ENCODE results near the gene TAMM41.
A peak's percentile ranks its signal among the peaks of the same experiment; 100 is the strongest.
"Not testable (repeated sequence)": the region's sequence is repeated elsewhere in the genome, so short reads cannot be mapped to it uniquely, and the experiment has no call there.

Gene TAMM41, protein sequence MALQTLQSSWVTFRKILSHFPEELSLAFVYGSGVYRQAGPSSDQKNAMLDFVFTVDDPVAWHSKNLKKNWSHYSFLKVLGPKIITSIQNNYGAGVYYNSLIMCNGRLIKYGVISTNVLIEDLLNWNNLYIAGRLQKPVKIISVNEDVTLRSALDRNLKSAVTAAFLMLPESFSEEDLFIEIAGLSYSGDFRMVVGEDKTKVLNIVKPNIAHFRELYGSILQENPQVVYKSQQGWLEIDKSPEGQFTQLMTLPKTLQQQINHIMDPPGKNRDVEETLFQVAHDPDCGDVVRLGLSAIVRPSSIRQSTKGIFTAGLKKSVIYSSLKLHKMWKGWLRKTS

DNA sequence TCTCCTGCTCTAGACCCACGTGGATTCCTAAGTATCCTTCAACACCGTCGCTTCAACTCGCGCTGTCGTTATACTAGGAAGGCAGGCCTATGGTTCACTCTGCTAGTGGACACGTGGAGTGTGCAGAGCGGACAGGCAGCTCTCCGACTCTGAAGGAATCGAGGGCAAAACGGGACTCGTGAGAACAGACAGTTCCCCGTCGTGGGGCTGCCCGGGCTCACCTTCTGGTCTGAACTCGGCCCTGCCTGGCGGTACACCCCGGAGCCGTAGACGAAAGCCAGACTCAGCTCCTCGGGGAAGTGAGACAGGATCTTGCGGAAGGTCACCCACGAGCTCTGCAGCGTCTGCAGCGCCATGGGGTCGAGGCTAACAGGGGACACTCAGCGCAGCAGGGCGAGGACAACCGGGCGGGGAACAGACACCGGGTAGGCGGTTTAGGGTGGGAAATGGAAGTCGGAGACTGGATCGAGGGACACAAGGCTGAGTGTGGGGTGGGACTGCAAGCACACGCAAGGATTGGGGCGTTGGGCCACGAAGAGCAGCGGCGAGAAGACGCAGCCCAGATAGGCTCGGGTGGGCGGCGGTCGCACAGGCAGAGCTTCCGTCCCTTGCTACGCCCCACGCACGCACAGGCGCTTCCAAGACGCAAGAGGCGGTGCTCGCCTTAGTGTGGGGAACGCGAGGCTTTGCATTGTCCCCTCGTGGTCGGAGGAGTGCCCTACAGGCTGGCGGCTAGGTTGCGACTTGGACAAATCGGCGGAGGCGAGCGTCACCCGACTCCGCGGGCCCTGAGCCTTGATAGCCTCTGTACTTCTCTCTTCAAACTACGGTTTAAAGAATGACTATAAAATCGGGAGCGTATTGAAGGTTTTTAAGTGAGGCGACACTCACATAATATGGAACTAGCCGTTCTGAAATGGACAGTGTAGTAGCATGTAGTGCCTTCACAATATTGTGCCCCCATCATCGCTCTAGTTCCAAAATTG, at the start of gene TAMM41:
Gene TAMM41, minus strand, starts transcription at position 605 of the 986 bp plus-strand sequence. Its CDS starts 249 bp downstream, at position 356.
- peak; percentile 89 for DNase-seq

DNA sequence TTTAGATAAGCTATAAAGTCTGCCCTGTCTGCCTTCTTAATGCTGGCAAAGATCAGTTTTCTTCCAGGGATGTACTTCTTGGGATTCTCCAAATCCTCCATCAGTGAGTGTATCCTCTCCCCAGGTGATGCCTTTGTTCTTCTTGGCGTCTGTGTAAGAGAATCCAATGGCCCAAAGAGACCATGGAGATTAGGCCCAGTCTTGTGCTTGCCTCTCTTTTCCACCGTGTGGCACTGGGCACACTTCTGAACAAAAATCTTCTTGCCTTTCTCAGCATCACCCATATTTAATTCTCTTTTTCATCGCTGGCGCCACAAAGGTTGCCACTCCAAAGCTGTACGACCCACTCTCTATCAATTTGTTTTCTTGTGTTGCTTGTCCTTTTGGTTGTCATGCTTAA, 32.2 kb upstream of the TAMM41 start:
- no peak for DNase-seq

DNA sequence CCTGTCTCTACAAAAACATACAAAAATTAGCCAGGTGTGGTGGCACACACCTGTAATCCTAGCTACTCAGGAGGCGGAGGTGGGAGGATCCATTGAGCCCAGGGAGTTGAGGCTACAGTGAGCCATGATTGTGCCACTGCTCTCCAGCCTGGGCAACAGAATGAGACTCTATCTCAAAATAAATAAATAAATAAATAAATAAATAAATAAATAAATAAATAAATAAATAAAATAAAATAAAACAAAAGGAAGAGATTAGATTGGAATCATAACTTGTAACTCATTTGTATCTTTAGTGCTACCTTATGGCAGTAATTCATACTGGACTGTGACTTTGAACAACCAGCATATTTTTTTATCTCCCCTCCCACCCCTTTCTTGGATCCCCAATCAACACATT, 28.0 kb upstream of the TAMM41 start:
- not testable (repeated sequence) for DNase-seq

DNA sequence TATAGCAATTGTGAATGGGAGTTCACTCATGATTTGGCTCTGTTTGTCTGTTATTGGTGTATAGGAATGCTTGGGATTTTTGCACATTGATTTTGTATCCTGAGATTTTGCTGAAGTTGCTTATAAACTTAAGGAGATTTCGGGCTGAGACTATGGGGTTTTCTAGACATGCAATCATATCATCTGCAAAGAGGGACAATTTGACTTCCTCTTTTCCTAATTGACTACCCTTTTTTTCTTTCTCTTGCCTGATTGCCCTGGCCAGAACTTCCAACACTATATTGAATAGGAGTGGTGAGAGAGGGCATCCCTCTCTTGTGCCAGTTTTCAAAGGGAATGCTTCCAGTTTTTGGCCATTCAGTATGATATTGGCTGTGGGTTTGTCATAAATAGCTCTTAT, 17.1 kb upstream of the TAMM41 start:
- not testable (repeated sequence) for DNase-seq

DNA sequence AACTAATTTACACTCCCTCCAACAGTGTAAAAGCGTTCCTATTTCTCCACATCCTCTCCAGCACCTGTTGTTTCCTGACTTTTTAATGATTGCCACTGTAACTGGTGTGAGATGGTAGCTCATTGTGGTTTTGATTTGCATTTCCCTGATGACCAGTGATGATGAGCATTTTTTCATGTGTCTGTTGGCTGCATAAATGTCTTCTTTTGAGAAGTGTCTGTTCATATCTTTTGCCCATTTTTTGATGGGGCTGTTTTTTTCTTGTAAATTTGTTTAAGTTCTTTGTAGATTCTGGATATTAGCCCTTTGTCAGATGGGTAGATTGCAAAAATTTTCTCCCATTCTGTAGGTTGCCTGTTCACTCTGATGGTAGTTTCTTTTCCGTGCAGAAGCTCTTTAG, 15.9 kb upstream of the TAMM41 start:
- DNase-seq = not testable (repeated sequence)

DNA sequence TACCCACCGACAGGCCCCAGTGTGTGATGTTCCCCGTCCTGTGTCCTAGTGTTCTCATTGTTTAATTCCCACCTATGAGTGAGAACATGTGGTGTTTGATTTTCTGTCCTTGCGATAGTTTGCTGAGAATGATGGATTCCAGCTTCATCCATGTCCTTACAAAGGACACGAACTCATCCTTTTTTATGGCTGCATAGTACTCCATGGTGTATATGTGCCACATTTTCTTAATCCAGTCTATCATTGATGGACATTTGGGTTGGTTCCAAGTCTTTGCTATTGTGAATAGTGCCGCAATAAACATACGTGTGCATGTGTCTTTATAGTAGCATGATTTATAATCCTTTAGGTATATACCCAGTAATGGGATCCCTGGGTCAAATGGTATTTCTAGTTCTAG, 15.5 kb upstream of the TAMM41 start:
- not testable (repeated sequence) for DNase-seq

DNA sequence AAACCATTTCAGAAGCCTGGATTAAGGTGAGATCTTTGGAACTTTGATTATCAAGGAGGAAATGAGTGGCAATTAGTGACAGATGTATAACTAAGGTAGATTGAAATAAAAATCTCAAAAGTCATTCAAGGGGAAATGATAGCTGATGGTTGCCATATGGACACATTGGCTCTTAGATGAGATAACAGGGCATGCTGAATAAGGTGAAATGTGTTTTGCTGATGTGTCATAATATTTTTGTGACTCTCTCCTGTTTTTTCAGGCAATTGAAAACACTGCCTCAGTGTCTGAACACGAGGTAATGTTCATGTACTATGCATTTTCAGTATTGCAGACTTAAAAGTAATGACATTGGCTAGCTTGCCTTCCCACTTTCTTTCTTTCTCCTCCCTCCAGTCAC, 13.5 kb upstream of the TAMM41 start:
- not testable (repeated sequence) for DNase-seq

DNA sequence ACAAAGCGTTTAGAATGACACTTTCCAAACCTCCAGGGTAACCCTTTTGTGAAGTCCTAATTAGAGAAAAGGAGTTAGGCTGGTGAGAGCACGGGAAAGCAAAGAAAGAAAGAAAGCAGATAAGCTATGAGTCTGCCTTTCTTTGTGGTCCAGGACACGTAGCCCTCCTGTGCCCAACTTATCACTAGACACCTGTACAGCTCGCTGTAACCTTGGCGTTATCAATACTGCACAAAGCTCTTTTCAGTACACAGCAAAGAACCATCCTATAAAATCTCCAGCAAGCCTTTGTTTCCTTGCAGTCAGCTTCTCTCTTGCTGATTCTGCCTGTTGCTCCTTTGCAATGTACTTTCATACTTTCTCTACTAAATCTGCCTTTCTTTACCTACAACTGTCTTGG, 6.8 kb upstream of the TAMM41 start:
- DNase-seq = no peak

DNA sequence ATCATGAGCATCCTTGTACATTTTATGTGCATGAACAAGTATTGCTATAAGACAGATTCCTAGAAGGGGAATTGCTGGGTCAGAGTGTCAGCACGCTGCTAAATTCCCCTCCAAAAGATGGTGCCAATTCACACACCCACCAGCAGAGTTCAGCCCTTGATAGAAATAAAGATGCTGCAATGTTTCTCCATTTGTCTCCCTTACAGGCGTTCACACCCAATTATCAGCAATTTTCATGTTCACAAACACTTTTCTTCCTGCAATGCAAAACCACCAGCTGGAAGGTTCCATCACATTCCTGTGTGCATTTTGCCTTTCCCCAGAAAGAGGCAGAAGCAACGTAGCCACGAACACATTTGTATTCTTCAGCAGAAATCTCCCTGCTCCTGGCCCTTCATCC, 3.3 kb upstream of the TAMM41 start:
- no peak for DNase-seq

DNA sequence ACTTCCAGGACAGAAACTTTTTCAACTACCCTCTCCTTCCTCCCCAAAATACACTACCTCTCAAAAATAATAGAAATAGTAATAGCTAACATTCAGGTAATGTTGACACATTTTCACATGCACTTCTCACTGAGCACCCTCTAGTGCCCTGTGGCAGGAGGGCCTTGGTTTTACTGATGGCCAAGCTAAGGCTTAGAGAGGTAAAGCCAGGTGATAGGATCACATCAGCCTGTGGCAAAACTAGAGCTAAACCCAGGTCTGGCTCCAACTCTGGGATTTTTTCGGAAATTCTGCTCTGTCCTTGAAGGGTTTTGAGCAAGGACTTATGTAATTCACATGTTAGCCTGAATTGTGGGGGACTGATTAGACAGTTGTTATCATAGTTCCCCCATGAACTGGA, 922 bp upstream of the TAMM41 start:
- peak; percentile 34 for DNase-seq

DNA sequence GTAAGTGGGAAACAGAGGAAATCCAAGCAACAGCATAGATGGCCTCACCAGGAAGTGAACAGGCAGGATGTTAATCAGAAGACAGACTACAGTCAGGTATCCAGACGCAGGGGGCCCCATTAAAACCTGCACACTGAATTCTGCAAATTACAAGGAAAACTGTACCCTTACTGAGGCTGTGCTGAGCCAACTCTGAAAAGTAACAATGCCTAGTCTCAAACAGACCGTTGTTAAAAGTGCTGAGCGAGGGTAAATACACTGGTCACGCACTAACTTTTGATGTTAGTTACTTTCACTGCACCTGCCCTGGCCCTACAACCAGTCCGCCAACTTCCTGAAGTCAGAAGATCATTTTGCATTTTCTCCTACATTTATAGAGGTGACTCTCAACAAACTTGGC, 1.0 kb downstream of the TAMM41 start:
- peak; percentile 14 for DNase-seq

DNA sequence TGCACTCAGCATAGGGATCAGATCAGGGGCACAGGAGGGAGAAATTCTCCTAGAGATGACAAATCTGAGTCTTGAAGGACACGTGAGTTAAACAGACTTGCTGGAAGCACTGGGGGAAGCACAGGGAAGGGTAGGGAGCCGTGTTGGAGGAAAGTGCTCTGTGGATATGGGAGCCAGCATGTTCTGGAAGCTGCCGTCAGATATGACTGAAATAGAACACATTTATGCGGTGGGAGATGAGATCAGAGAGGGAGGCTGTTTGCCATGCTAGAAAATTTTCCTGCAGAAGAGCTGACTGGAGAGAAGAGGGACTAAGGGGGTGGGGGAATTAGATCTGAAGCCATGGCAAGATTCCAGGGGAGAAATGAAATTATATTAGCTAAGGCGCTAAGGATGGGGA, 1.8 kb downstream of the TAMM41 start:
- no peak for DNase-seq

DNA sequence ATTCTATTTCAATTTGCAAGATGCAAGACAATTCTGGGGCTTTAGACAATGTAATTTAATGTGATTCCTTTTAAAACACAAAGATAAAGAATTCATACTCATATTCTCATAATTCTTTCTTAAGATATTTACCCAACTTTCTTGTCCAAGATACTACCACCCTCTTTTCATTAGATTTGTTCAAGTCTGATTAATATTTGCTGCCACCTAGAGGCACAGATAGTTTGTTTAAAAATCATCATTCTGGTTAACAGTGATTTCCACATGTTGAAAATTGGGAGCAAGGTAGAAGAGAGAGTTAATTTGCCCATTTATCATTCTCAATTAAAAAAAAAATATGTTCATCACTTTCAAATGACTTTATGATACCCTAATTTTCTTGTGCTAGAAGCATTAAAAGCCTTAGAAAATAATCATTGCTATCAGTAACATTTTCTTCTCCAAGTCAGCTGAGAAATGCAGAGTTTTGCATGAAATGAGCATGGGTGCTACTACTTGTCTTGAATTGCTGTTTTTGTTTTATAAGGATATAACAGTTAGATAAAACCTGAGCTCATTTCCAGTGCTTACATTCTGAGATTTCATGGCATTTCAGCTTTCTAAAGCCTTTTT, 11.6 kb downstream of the TAMM41 start:
- peak; percentile 30 for DNase-seq

DNA sequence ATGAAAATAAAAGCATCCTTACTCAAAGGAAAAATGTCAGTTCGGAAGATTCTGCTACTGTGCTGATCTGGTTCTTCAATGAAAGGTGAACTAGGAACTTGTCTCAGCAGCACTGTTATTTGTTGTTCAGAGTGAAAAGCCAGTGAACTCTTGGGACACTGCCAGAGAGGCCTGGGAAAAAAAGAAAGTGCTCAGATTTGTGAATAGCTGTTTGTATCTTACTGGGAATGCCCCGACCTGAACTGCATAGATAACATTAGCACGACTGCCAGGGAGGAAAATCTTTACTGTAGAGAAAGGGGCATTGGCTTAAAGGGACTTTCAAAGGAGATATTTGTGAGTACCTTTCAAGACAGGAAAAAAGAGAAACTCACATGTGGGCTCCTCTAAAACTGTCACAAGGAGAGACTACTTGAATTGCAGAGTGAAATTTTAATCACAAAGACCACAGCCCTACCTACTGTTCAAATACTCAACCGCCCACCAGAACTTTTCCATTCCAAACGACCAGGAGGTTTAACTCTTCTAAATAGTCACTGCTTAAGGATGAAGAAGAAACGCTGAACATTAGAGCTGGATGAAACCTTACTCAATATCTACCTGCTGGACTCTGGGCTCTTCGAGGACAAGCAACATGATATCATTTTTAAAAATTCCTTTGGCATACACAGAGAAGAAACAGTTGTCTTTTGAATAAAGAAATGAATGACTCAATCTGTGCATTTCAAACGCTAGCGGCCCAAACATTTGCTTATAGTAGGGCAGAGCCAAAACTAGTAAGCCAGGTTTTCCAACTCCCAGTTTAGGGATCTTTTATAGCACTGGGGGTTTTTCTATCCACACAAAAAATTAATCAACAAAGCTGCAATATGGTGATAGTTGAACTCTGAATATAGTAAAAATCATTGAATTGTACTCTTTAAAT, 13.4 kb downstream of the TAMM41 start:
- no peak for DNase-seq

DNA sequence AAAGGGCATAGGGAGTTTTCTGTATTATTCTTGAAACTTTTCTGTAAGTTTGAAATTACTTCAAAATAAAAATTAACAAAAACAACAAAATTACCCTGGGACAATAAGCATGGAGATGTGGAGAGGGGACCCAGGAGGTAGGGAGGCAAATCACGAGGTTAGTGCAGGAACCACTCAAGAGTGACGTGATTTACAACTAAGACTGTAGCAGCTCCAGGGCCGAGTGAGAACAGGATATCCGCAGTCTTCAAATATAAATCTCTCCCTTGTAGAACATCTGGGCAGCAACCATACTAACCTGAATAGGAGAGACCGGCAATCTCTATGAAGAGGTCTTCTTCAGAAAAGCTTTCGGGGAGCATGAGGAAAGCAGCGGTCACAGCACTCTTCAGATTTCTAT, 17.3 kb downstream of the TAMM41 start:
- no peak for DNase-seq

DNA sequence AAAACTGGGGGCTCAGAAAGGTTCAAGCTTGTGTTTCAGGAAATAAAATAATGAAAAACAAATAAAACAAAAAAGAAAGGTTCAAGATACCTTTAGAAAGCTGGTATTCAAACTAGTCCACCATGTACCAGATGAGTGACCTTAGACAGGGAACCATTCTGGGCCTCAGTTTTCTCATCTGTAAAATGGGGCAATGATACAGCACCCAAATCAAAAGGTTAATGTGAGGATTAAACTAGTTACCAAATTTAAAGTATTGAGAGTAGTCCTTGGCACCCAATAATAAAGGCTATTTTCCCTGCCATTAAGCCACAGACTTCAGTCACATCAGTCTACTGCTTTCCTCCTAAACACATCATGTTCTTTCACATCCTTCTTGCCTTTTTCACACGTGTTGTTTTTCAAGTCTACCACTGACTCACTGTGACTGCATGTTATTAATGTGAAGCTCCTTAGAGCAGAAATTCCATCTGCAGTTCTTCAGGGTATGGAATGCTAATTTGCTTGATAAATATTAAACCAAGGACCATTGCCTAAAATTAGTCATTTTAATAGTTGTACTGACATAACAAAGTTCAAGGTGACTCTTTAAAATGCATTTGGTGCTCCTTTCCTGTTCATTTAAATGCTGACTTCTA, 19.9 kb downstream of the TAMM41 start:
- DNase-seq = no peak

DNA sequence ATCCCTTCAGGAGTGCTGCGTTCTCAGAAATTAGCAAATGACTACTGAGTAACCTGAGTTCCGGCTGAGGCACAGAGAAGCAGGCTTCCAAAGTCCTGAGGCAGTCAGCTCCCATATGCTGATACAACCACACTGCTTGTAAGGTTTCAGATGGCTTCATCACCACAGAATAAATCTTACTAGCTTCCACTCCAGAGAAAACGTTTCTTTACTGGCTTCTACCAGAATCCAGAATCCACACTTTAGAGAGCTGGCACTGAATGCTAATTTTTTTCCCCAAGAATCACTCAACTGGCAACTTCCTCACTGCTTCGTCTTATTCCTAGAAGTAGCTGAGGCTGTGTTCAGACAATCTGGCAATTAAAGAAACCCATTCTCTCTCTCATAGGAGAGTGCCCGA, 21.4 kb downstream of the TAMM41 start:
- DNase-seq = no peak

DNA sequence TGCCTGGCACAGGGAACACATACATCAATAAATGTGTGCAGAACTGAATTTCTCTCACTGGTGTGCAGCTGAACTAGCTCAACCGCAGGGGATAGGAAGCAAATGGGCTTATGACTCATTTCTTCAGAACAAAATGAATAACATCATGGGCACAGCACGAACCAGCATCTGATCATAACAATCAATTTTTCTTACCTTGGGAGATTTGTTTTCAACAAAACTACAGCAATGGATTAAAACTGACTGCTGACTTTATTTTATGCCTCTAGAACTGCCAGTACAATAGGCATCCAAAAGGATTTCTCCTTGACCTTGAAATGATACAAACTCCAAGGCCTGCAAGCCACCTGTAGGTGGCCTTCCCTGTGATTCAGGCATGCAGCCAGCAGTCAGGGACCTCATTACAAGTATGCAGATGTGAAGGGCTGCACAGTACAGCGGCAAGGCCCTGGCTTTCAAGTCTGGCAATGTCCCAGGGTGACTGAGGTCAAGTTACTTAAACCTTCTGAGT, 26.1 kb downstream of the TAMM41 start:
- DNase-seq = no peak

DNA sequence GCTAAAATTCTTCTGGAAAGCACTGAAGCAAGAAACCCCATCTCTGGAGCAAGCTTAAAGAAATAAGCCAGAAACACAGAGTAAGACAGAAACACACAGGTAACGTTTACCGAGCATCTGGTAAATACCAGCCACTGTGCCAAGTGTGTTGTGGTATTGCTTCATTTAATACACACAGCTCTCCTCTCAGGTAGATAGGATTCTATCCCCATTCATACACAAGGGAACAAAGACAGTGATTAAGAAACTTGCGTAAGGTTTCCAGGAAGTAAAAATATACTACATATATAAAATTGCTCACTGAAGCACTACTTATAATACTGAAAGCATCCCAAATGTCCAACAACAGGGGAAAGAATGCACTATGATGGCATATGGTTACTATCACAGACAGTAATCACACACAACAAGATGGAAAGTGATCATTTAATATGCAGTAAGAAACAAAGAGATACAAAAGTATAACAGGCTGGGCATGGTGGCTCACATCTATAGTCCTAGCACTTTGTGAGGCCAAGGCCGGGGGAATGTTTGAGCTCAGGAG, 27.5 kb downstream of the TAMM41 start:
- DNase-seq = no peak

DNA sequence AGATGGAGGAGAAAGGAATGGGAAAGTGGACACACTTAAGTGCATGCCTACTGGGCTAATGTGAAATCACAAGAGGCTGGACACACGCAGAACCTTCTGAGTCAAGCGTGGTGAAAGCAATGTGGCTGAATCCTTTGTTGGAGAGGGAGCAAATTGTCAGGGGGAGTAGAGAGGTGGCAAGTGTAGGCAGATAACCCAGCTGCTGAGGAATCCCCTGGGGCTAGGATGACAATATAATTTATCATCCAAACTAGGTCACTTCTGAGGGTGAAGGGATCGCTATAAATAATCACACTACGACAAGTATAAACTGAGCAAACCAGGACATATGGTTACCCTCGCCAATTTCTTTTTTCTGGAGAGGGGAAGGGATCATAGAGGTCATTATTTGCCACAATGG, 28.7 kb downstream of the TAMM41 start:
- DNase-seq = no peak

DNA sequence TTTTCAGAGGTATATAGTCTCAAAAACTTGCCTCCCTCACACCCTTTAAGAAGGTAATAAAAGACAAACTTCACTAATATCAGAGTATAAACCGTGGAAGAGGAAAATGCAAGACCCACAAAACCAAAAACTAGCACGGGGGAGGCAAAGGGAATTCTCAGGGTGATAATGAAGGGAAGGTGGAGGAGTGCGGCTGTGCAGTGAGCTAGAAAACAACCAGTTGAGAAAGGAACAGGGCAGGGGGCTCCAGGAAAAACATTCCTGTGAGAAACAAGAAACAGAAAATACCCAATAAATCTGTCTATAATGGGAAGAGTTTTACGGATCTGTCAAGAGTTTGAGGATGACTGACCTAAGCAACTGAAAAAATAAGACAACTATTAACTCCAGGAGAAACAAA, 31.6 kb downstream of the TAMM41 start:
- no peak for DNase-seq

Data from CD4-positive, alpha-beta T cell treated with Interleukin-10 for 1 hour (primary cell).